HepG2 (cell line): ENCODE measurements around the gene EFS. TPM values are rescaled to one million over a fixed set of nuclear protein-coding genes. Genes with fewer than 3 reads are reported as not detected.
A peak's percentile ranks its signal among the peaks of the same experiment; 100 is the strongest.

Source experiments
- BCL6 ChIP-seq: IDR thresholded peaks from 2 replicates; pipeline ENCODE4 v1.6.1; 2016; ENCODE audit warnings: missing genetic modification reagents, missing compliant biosample characterization
- CCDC6 ChIP-seq: sonication (generic); formaldehyde crosslinking; IDR thresholded peaks from 2 replicates; pipeline ENCODE4 v1.8.1; 2022; ENCODE audit warnings: mild to moderate bottlenecking, missing genetic modification reagents, moderate library complexity
- DZIP1 ChIP-seq: sonication (generic); formaldehyde crosslinking; IDR thresholded peaks from 2 replicates; pipeline ENCODE4 v1.5.0; 2020; ENCODE audit warnings: mild to moderate bottlenecking, missing genetic modification reagents
- HOXA3 ChIP-seq: sonication (generic); formaldehyde crosslinking; IDR thresholded peaks from 2 replicates; pipeline ENCODE4 v1.5.0; 2020; ENCODE audit warnings: missing genetic modification reagents
- HOXA5 ChIP-seq: sonication (generic); formaldehyde crosslinking; IDR thresholded peaks from 2 replicates; pipeline ENCODE4 v1.4.0; 2020; ENCODE audit warnings: missing genetic modification reagents
- KAT8 ChIP-seq: IDR thresholded peaks from 2 replicates; pipeline ENCODE4 v1.6.1; 2016; ENCODE audit warnings: missing genetic modification reagents, missing compliant biosample characterization
- MATR3 ChIP-seq: sonication (generic); formaldehyde crosslinking; IDR thresholded peaks from 2 replicates; pipeline ENCODE4 v1.4.0; 2020; ENCODE audit warnings: missing genetic modification reagents
- MTA3 ChIP-seq: sonication (generic); formaldehyde crosslinking; IDR thresholded peaks from 2 replicates; pipeline ENCODE4 v1.4.0; 2020; ENCODE audit warnings: missing genetic modification reagents
- SOX6 ChIP-seq, 2 experiments: fragments of 450-650 bp in 1 of 2; sonication (generic) in 1 of 2; formaldehyde crosslinking in 1 of 2; IDR thresholded peaks; 2 replicates each; pipeline versions ENCODE4 v1.4.0 to v1.6.1; 2017 to 2020; ENCODE audit warnings: antibody characterized with exemption in 1 of 2, mild to moderate bottlenecking in 1 of 2, missing genetic modification reagents in 1 of 2
- TEAD2 ChIP-seq: sonication (generic); formaldehyde crosslinking; IDR thresholded peaks from 2 replicates; pipeline ENCODE4 v1.9.0; 2021; ENCODE audit warnings: missing genetic modification reagents
- TRAFD1 ChIP-seq: sonication (generic); formaldehyde crosslinking; IDR thresholded peaks from 2 replicates; pipeline ENCODE4 v1.5.1; 2020; ENCODE audit warnings: missing genetic modification reagents, mild to moderate bottlenecking, borderline replicate concordance
- YEATS4 ChIP-seq: sonication (generic); formaldehyde crosslinking; IDR thresholded peaks from 2 replicates; pipeline ENCODE4 v1.4.0; 2020; ENCODE audit warnings: missing genetic modification reagents, borderline replicate concordance
- ZNF235 ChIP-seq: sonication (generic); formaldehyde crosslinking; IDR thresholded peaks from 2 replicates; pipeline ENCODE4 v1.8.1; 2023; ENCODE audit warnings: mild to moderate bottlenecking, missing genetic modification reagents, borderline replicate concordance
- ZNF530 ChIP-seq: sonication (generic); formaldehyde crosslinking; IDR thresholded peaks from 2 replicates; pipeline ENCODE4 v1.5.0; 2020; ENCODE audit warnings: low read depth, mild to moderate bottlenecking, missing genetic modification reagents
- ZNF563 ChIP-seq: sonication (generic); formaldehyde crosslinking; IDR thresholded peaks from 2 replicates; pipeline ENCODE4 v1.8.0; 2022; ENCODE audit warnings: mild to moderate bottlenecking, moderate library complexity, missing genetic modification reagents
- ZSCAN29 ChIP-seq: sonication (generic); formaldehyde crosslinking; conservative IDR thresholded peaks from 2 replicates; pipeline ENCODE4 v1.4.0; 2020; ENCODE audit warnings: mild to moderate bottlenecking, missing genetic modification reagents
- polyA plus RNA-seq, 8 experiments: library from polyadenylated mRNA; depleted of rRNA in 3 of 8; stranded (reverse) in 7 of 8; unstranded in 1 of 8; fragments of >200 nt; fragmentation: Illumina TruSeq in 4 of 8; extraction: Trizol in 4 of 8; gene quantifications; 2 replicates each; pipeline versions ENCODE4 v1.2.1 to v1.2.3, GENCODE V29; 2011 to 2016; ENCODE audit warnings: low read depth in 4 of 8, missing spikeins in 1 of 8, mixed read lengths in 1 of 8; ENCODE audit not compliant: insufficient read depth in 1 of 8
- total RNA-seq, 5 experiments: library from RNA; depleted of rRNA; stranded (reverse); fragments of >200 nt; fragmentation: Illumina TruSeq; extraction: Trizol; gene quantifications; 2 replicates each; pipeline ENCODE4 v1.2.3, GENCODE V29; 2016; ENCODE audit warnings: low read depth in 1 of 5
- TF ChIP-seq, protein P1 (sequence below): sonication (generic); formaldehyde crosslinking; IDR thresholded peaks from 2 replicates; pipeline ENCODE4 v1.5.0; 2020; ENCODE audit warnings: mild to moderate bottlenecking, missing genetic modification reagents
- TF ChIP-seq, protein P2 (sequence below): sonication (generic); formaldehyde crosslinking; IDR thresholded peaks from 2 replicates; pipeline ENCODE4 v1.4.0; 2020; ENCODE audit warnings: missing genetic modification reagents
- TF ChIP-seq, protein P3 (sequence below): sonication (generic); formaldehyde crosslinking; IDR thresholded peaks from 2 replicates; pipeline ENCODE4 v1.4.0; 2020; ENCODE audit warnings: mild to moderate bottlenecking, missing genetic modification reagents

The EFS gene
- total and polyA plus RNA-seq, 2 of the 13 experiments (the other 11 are each of a cell fraction or from before 2014, with no cell fraction given) = not detected

DNA sequence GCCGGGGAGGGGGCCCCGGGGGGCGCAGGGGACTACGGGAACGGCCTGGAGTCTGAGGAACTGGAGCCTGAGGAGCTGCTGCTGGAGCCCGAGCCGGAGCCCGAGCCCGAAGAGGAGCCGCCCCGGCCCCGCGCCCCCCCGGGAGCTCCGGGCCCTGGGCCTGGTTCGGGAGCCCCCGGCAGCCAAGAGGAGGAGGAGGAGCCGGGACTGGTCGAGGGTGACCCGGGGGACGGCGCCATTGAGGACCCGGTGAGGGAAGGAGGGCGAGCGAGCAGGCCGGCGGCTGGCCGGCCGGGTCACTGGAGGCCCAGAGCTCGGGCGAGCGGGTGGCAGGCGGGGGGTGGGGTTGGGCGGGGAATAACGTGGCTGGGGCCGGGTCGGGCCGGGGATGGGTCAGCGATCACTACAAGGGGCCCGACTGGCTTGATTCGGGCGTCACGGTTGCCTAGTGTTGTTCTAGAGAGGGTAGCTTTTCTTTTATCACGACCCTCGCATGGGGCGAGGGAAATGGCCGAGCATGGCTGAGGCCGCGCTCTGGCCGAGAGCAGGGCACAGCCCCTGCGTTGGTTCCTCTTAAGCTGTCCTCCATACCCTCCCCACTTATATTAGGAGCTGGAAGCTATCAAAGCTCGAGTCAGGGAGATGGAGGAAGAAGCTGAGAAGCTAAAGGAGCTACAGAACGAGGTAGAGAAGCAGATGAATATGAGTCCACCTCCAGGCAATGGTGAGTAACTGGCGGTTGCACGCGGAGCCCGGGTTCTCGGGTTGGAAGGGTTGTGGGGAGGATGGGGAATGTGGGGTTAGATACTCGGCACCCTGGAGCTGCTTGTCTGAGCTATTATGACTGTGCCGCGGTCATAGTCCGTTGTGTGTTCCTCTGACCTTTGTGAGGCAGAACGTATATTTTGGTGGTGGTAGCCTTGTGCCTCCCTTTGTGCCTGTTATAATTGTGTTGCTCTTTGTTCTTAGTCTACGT, 43.1 kb downstream of the EFS start (continued):
- peak; percentile 74 for TF ChIP-seq YEATS4 (CRISPR knock-in tag)
- peak; percentile 58 for TF ChIP-seq HOXA3 (CRISPR knock-in tag)
- no peak for TF ChIP-seq SOX6 (IDR thresholded peaks at IDR 0.05)
- TF ChIP-seq SOX6 (CRISPR knock-in tag; IDR thresholded peaks at IDR 0.05) = peak; percentile 66
- TF ChIP-seq ZNF563 (CRISPR knock-in tag) = peak; percentile 69; the same call in 1 of the 2 replicates
- peak; percentile 41 for TF ChIP-seq TEAD2 (CRISPR knock-in tag)
- TF ChIP-seq DZIP1 (CRISPR knock-in tag) = peak; percentile 56; the same call in 1 of the 2 replicates
- no peak; the same call in 1 of the 2 replicates for TF ChIP-seq ZNF235 (CRISPR knock-in tag)
- no peak; the same call in 1 of the 2 replicates for TF ChIP-seq ZSCAN29
- TF ChIP-seq BCL6 (CRISPR knock-in tag) = peak; percentile 11; the same call in 1 of the 2 replicates
- no peak for TF ChIP-seq TRAFD1
- no peak for TF ChIP-seq ZNF530
- no peak for TF ChIP-seq CCDC6 (CRISPR knock-in tag)
- TF ChIP-seq MATR3 (CRISPR knock-in tag) = no peak
- TF ChIP-seq, protein P1, sequence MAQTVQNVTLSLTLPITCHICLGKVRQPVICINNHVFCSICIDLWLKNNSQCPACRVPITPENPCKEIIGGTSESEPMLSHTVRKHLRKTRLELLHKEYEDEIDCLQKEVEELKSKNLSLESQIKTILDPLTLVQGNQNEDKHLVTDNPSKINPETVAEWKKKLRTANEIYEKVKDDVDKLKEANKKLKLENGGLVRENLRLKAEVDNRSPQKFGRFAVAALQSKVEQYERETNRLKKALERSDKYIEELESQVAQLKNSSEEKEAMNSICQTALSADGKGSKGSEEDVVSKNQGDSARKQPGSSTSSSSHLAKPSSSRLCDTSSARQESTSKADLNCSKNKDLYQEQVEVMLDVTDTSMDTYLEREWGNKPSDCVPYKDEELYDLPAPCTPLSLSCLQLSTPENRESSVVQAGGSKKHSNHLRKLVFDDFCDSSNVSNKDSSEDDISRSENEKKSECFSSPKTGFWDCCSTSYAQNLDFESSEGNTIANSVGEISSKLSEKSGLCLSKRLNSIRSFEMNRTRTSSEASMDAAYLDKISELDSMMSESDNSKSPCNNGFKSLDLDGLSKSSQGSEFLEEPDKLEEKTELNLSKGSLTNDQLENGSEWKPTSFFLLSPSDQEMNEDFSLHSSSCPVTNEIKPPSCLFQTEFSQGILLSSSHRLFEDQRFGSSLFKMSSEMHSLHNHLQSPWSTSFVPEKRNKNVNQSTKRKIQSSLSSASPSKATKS = peak; percentile 63; the same call in 1 of the 2 replicates
- TF ChIP-seq MTA3 (CRISPR knock-in tag) = 0 out of 2 replicates have a peak, but pooled peaks have one; percentile 67
- TF ChIP-seq, protein P2, sequence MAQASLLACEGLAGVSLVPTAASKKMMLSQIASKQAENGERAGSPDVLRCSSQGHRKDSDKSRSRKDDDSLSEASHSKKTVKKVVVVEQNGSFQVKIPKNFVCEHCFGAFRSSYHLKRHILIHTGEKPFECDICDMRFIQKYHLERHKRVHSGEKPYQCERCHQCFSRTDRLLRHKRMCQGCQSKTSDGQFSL = peak; percentile 66; the same call in 1 of the 2 replicates
- no peak; the same call in 1 of the 2 replicates for TF ChIP-seq KAT8 (CRISPR knock-in tag)
- TF ChIP-seq HOXA5 = peak; percentile 69; the same call in 1 of the 2 replicates
- TF ChIP-seq, protein P3, sequence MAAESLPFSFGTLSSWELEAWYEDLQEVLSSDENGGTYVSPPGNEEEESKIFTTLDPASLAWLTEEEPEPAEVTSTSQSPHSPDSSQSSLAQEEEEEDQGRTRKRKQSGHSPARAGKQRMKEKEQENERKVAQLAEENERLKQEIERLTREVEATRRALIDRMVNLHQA (CRISPR knock-in tag) = no peak
